Measurements from ENCODE around the gene WFDC12.

DNA sequence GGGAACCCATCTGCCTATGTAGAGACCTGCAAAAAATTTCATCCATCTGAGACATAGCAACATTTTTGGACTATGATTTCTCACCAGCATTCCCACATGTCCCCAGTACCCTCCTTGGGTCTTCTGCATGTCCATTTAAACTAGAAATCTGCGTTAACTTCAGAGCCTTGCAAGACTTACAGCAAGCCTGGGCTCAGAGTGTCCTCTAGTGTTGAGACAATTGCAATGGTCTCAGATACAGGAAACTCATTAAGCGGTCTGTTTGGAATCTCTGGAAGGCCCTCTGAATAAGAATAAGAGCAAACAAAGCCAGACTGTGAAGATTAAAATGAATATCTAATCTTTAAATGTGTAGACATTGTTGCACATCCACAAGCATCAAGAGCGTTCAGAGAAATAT, 29.9 kb upstream of the WFDC12 start:
- TF ChIP-seq, protein P1, sequence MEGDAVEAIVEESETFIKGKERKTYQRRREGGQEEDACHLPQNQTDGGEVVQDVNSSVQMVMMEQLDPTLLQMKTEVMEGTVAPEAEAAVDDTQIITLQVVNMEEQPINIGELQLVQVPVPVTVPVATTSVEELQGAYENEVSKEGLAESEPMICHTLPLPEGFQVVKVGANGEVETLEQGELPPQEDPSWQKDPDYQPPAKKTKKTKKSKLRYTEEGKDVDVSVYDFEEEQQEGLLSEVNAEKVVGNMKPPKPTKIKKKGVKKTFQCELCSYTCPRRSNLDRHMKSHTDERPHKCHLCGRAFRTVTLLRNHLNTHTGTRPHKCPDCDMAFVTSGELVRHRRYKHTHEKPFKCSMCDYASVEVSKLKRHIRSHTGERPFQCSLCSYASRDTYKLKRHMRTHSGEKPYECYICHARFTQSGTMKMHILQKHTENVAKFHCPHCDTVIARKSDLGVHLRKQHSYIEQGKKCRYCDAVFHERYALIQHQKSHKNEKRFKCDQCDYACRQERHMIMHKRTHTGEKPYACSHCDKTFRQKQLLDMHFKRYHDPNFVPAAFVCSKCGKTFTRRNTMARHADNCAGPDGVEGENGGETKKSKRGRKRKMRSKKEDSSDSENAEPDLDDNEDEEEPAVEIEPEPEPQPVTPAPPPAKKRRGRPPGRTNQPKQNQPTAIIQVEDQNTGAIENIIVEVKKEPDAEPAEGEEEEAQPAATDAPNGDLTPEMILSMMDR (IDR thresholded peaks at IDR 0.05): no peak
- TF ChIP-seq ZFX (IDR thresholded peaks at IDR 0.05; ENCODE audit: borderline replicate concordance): no peak

Data from 22Rv1 (cell line).